Esophagus muscularis mucosa (tissue), 4 donors: ENCODE measurements around the gene CRYGB.

Source experiments
- CTCF ChIP-seq, 3 experiments: fragments of 200-600 bp in 2 of 3; fragments of 450-650 bp in 1 of 3; sonication (generic) in 2 of 3; IDR thresholded peaks; one replicate each; pipeline ENCODE4 v1.5.1; 2017 to 2019; ENCODE audit warnings: antibody characterized with exemption in 3 of 3, mild to moderate bottlenecking in 2 of 3, moderate library complexity in 1 of 3
- EP300 ChIP-seq: sonication (generic); formaldehyde crosslinking; IDR thresholded peaks from one replicate; pipeline ENCODE4 v1.6.1; 2017; ENCODE audit warnings: antibody characterized with exemption
- POLR2AphosphoS5 ChIP-seq, 2 donors: sonication (generic); formaldehyde crosslinking; IDR thresholded peaks; one replicate each; pipeline ENCODE4 v1.6.1; 2017; ENCODE audit warnings: antibody characterized with exemption in 2 of 2

GRCh38 chr2:208129744-208130711 is 15.9 kb downstream of the CRYGB start, which contains the start of gene CRYGC:
- TF ChIP-seq POLR2AphosphoS5 (IDR thresholded peaks at IDR 0.05) (no peak), CTCF (IDR thresholded peaks at IDR 0.05) (no peak), EP300 (no peak)
